KOPT-K1 (cell line): ENCODE results near the gene BICD1.

ENCODE experiments used
- H3K27ac ChIP-seq: fragments of 200-600 bp; sonication (generic); 2 replicates; pipeline ENCODE4 v1.5.1; 2016; ENCODE audit warnings: antibody characterized with exemption, mild to moderate bottlenecking, low read depth, low read length; ENCODE audit not compliant: poor library complexity, severe bottlenecking
- H3K36me3 ChIP-seq: fragments of 200-600 bp; sonication (generic); 2 replicates; pipeline ENCODE4 v1.5.1; 2017; ENCODE audit warnings: antibody characterized with exemption, mild to moderate bottlenecking, low read length, moderate library complexity; ENCODE audit not compliant: insufficient read depth
- H3K9me3 ChIP-seq: fragments of 200-600 bp; sonication (generic); 2 replicates; pipeline ENCODE4 v1.5.1; 2017; ENCODE audit warnings: antibody characterized with exemption, low read length, mild to moderate bottlenecking; ENCODE audit not compliant: insufficient read depth, poor library complexity, severe bottlenecking

BICD1 gene

GRCh38 chr12:32148372-32148771 lies 41.7 kb downstream of the BICD1 start:
- no peaks in the 10 kb centered on the region; the same call in 1 of the 2 replicates for H3K36me3 ChIP-seq
- H3K9me3 ChIP-seq, result no peaks in the 10 kb centered on the region
- no peak overlapping the region for H3K27ac ChIP-seq

GRCh38 chr12:32149489-32149888 lies 42.8 kb downstream of the BICD1 start:
- Histone ChIP-seq H3K36me3 (no peaks in the 10 kb centered on the region; the same call in 1 of the 2 replicates), H3K27ac (no peak overlapping the region), H3K9me3 (no peaks in the 10 kb centered on the region)

DNA sequence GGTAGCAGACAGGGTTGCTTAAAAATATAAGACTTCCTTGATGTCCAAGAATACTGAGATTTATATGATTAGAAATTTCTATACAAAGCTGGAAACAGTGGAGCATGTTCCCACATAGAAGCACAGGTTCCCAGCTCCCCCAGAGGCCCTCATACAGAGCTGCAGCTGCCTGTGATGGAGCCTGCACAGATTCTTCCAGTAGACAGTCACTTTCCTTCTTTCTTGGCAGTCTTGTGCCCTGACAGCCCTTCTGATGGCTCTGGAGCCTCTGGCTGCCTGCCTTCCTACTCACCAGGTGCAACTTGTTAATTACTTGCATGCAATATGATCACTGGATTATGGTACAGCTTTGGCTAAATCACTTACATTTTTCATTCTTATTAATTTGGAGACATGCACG lies 44.4 kb downstream of the BICD1 start:
- Histone ChIP-seq H3K36me3 (no peaks in the 10 kb centered on the region; the same call in 1 of the 2 replicates), H3K27ac (no peak overlapping the region), H3K9me3 (no peaks in the 10 kb centered on the region)

- Histone ChIP-seq H3K36me3 (no peaks in the 10 kb centered on the region; the same call in 1 of the 2 replicates), H3K9me3 (no peaks in the 10 kb centered on the region), H3K27ac (no peak overlapping the region)
Measured at GRCh38 chr12:32151552-32151951, 44.9 kb downstream of the BICD1 start.

DNA sequence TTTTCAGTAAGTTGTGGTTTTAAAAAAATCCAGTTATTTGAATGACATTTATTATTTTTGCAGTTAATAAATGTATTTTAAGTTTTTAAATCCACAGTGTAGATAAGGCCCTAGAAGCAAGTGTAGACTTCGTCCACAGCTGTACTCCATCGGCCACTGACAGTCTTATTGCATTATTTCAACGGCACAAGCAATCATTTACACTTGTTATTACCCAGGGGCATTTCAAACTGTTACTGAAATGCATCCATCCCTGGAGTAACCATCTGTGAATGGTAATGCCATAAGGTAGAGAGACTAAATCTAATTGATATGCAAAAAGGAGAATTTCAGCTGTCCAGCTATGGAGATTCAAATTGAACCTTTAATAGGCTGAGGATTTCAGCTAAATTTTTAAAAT lies 48.4 kb downstream of the BICD1 start:
- no peaks in the 10 kb centered on the region for H3K9me3 ChIP-seq
- no peaks in the 10 kb centered on the region; the same call in 1 of the 2 replicates for H3K36me3 ChIP-seq
- no peak overlapping the region for H3K27ac ChIP-seq

DNA sequence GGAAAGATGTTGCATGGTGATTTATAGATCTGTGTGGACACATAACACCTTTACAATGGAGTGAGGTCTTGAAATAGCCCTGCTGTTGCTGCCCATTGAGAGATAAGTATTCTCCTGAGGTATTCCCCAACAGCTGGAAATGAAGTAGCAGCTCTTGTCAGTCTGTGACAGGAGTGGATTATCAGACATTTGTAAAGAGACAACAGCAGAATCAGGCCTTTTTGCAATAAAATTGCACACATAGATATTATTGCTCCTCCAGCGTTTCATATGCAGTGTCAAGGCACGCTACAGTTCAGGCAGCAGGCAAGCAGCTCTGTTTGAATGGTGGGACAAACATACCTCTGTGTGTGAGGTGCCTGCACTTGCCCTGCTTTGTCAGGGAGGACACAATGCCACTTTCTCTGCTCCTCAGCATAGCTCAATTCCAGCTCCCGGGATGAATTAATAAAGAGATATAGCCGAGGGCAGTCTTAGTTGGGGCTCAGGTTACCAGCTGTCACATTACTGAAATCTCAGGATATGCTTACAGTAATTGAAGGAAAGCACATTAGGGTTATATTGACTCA lies 49.4 kb downstream of the BICD1 start:
- H3K9me3 ChIP-seq, result no peaks in the 10 kb centered on the region
- H3K27ac ChIP-seq, result no peak overlapping the region
- no peaks in the 10 kb centered on the region for H3K36me3 ChIP-seq

DNA sequence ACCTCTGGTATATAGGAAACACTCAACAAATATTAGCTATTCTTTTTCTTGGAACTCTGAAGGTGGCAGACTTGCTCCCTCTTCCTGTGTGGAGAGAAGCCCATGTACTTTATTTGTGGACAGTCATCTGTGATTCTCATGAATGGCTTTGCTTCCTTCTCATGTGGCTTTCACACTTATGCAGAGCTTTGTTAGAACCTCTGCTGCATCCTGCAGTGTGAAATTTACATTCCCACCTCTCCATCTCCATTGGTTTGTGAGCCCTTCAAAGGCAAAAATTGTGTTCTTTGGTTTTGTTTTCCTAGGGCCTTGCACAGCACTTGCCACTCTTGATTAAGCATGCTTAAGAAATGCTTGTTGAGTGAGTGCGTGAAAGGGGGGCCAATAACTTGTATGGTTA lies 51.9 kb downstream of the BICD1 start:
- Histone ChIP-seq H3K9me3 (no peaks in the 10 kb centered on the region), H3K27ac (no peak overlapping the region), H3K36me3 (no peaks in the 10 kb centered on the region)

- no peak overlapping the region for H3K27ac ChIP-seq
- H3K9me3 ChIP-seq, result peaks cover 1% of the 10 kb centered on the region
- no peaks in the 10 kb centered on the region for H3K36me3 ChIP-seq
Measured at GRCh38 chr12:32159381-32159780, 52.7 kb downstream of the BICD1 start.

DNA sequence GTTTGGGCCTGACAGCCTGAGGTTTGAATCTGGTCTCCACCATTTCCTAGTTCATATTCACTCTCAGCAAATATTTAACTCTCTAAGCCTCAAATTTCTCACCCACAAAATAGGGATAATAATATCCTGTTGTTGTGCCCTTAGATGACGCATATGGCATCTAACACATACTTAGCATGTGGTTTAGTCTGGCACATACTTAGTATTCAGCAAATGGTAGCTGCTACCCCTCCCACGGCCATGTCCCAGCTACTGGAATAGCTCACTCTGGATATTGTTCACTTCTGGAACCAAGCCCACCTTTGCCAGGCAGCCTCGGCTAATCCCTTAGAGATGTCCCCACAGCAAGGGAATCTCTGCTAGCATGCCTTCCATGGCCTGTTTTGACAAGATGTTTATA lies 53.3 kb downstream of the BICD1 start:
- no peaks in the 10 kb centered on the region for H3K36me3 ChIP-seq
- no peak overlapping the region for H3K27ac ChIP-seq
- peaks cover 7% of the 10 kb centered on the region for H3K9me3 ChIP-seq

DNA sequence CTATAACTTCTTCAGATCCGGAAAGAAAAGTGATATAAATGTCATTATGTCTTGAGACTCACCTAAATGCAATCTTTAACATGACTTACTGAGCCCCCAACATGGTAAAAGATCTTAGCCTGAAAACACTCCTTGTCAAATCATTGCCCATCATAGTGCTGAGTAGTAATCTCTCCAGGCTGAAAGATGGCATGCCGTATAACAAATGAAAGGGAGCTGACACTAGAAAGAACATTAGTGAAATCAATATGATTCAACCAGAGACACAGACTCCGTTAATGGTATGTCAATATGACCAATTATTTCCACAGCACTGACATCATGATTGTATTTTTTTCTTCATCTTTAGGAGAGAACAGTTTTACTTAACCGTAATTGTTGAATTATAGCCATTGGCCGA lies 54.4 kb downstream of the BICD1 start:
- Histone ChIP-seq H3K27ac (no peak overlapping the region), H3K36me3 (no peaks in the 10 kb centered on the region), H3K9me3 (peaks cover 16% of the 10 kb centered on the region)

GRCh38 chr12:32163596-32163995 lies 56.9 kb downstream of the BICD1 start:
- Histone ChIP-seq H3K9me3 (peaks cover 23% of the 10 kb centered on the region), H3K27ac (no peak overlapping the region), H3K36me3 (no peaks in the 10 kb centered on the region)

GRCh38 chr12:32166510-32166909 lies 59.9 kb downstream of the BICD1 start:
- H3K36me3 ChIP-seq, result no peaks in the 10 kb centered on the region
- peaks cover 23% of the 10 kb centered on the region for H3K9me3 ChIP-seq

GRCh38 chr12:32170437-32170998 lies 63.9 kb downstream of the BICD1 start:
- Histone ChIP-seq H3K36me3 (no peaks in the 10 kb centered on the region), H3K27ac (no peak overlapping the region), H3K9me3 (peaks cover 11% of the 10 kb centered on the region)

More at GRCh38 chr12:32166510-32166909, 59.9 kb downstream of the BICD1 start:
- H3K27ac ChIP-seq, result no peak overlapping the region

DNA sequence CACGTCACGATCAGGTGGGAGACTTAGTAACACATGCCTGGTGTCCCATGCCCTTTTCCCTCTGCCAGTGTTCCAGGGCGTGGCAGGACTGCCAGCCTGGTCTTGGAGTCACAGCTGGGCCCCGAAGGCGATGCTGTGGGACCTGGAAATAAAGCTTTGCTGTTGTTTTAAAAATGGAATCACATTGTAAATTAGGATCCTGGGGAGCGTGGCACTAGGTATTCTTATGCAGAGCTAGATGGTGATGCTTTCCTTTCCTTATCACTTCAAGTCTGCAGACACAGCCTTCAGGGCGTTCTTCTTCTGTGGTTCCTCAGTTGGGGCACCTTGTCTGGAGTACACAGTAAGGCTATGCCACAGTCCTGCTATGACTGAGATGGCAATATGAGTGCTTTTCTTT lies 64.6 kb downstream of the BICD1 start:
- H3K9me3 ChIP-seq, result peaks cover 6% of the 10 kb centered on the region
- H3K36me3 ChIP-seq, result no peaks in the 10 kb centered on the region
- H3K27ac ChIP-seq, result no peak overlapping the region

GRCh38 chr12:32176606-32177005 lies 70.0 kb downstream of the BICD1 start:
- Histone ChIP-seq H3K27ac (no peak overlapping the region), H3K9me3 (no peaks in the 10 kb centered on the region), H3K36me3 (no peaks in the 10 kb centered on the region)

GRCh38 chr12:32178341-32179010 lies 71.8 kb downstream of the BICD1 start:
- Histone ChIP-seq H3K36me3 (no peaks in the 10 kb centered on the region), H3K27ac (no peak overlapping the region), H3K9me3 (no peaks in the 10 kb centered on the region)
